SKM-1 (cell line): ENCODE results near the gene TULP1.

Experiments used
- DNase-seq: peaks from one replicate; lab custom pipeline; 2025; ENCODE audit not compliant: unreplicated experiment; lab: John Stamatoyannopoulos, UW

The TULP1 gene

GRCh38 chr6:35468980-35469750 is 43.5 kb downstream of the TULP1 start:
- no peak for DNase-seq

DNA sequence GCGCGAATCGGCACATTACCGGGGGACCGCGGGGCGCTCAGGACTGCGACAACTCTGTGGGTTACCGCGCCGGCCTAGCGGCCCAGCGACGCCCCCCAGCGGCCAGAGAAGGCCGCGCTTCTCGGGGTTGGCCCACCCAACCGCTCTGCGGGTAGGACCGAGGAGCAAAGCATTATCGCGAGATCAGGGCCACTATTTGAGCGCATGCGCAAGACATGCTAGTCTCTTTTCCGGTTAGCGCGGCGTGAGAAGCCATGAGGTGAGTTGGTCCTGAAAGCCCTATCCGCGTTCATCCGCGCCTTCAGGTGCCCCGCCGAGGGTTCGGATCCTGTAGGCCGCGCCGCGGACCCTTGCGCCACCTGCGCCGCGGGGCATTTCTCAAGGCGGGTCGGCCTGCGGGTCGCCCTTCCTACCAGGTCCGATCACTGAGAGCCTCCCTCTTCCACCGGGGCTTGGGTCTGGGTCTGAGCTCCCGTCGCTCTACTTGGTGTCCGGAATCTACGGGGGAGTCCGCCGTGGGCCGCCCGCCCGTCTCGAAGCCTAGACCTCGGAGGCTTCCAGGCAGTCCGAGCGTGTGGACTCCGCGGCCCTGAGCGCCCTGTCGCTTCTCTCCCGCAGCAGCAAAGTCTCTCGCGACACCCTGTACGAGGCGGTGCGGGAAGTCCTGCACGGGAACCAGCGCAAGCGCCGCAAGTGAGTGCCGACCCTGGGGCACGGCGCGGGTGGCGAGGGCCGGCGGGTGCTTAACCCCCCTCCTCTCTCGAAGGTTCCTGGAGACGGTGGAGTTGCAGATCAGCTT is 44.3 kb downstream of the TULP1 start, which contains the start of gene RPL10A:
Gene RPL10A (plus strand): TSS at position 221 of the 799 bp plus-strand sequence. CDS start 34 bp downstream, at position 255.
- peak; percentile 83 for DNase-seq

GRCh38 chr6:35465646-35466045 is 47.0 kb downstream of the TULP1 start:
- DNase-seq: no peak

DNA sequence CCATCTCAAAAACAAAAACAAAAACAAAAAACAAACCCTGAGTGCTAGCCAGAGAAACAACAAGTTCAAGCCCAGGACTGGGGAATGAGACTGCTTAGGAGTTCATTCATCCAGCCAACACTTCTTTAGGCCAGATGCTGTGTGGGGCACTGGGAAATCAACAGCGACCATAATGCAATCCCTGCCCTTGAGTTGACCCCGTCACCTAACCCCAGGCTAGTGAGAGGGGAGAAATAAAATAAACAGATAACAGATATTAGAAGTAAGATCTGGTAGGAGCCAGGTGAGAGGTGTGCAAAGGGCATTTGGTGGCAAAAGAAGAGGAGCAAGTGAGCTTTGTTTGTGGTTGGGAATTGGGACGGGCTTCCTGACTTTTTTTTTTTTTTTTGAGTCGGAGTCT is 49.4 kb downstream of the TULP1 start:
- no peak for DNase-seq

- no peak for DNase-seq
These were observed 51.4 kb downstream of the TULP1 start for GRCh38 chr6:35461270-35461669.

DNA sequence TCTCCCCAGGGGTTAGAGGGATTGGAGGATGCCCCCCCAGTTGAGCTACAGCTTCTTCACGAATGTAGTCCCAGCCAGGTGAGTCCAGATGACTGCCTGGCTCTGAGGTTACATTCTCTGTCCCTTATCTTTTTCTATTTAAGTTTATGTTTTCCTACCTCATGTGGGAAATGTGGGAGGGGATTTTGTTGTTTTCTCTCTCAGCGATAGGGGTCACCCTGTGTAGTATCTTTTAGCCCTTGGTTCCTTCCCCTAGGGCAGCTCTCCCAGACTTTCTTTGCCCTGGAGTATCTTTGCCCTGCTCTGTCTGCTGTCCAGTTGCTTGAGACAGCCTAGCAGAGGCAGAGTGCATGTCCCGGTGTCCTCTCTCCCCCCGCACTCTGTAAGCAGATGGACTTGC is 54.8 kb downstream of the TULP1 start:
- no peak for DNase-seq

DNA sequence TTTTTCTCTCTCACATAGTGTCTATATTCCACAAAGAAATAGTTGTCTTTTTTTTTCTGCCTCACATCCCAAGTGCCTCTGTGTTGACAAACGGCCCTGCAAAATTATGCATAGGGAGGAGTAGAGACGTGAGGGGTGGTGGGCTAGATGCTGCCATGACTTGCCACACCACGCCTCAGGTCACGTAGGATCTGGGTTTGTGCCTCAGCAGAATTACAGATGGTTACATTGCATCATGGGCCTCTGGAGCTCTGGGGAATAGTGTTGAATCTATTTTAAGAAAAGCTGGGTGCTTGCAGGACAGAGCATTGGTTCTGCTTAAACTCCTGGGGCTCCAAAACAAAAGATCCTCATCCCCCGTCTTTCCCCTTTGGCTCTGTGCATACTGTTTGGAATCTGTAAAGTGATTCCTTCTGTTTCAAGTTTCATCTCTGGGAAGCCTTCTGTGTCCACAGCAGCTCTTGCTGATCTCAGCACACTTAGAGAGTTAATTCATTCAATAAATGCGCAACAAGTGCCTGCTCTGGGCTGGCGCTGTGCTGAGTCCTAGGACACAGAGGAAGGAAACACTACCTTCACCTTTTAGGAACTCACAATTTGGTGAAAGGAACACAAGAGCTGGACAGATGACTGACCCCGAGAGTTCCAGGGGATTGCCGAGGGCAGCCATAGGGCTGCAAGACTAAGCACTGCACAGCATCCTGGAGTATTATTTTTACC is 58.1 kb downstream of the TULP1 start:
- DNase-seq: no peak

DNA sequence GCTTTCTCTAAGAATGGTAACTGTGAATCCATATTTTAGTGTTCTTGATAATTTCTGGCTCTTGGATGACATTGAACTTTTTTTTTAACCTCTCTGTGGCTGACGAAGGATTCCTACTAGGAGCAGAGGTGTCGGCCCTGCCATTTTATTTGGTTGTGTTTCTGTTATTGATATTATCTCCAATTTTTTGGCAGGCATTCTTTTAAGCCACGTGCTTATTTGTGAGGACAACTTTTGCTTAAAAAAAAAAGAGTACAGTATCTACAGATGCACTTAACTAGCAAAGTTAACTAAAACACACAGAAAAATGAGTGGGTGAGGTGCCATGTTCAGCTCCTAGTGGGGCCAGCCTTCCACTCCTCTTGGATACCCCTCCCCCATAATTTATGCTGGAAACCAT is 59.5 kb downstream of the TULP1 start:
- DNase-seq: no peak

DNA sequence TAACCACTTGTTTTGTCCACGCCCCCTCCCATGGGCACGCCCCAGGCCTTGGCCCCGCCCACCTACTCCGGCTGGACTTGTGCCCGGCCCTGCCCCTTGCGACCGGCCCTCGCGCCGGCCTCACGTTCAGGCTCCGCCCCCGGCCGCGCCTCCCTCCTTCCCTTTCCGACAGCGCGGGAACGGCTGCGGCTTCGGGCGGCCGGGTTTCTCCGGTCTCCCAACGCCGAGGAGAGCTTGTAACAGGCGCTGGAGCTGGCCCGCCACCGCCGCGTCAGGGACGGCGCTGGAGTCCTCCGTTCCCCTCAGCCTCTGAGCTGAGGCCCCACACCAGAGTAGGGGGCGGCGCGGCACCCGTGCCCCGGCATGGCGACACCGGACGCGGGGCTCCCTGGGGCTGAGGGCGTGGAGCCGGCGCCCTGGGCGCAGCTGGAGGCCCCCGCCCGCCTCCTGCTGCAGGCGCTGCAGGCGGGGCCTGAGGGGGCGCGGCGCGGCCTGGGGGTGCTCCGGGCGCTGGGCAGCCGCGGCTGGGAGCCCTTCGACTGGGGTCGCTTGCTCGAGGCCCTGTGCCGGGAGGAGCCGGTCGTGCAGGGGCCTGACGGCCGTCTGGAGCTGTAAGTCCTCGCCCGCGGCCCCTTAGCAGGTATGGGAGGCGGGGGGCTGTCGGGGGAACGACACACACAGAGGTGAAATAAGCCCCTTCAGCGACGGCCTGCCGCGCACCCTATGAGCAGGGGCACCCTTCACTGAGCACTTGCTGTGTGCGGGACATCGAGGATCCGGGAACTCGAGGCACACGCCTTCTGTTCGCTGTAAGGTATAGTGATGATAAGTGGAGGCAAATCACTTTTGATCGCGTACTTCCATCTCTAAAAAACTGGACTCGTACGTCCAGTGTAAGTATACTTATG is 60.3 kb downstream of the TULP1 start, which contains the start of gene FANCE:
Gene FANCE (plus strand): TSS at position 156 of the 908 bp plus-strand sequence. CDS start 208 bp downstream, at position 364.
- peak; percentile 71 for DNase-seq

GRCh38 chr6:35451354-35452182 is 61.1 kb downstream of the TULP1 start:
- DNase-seq: no peak

DNA sequence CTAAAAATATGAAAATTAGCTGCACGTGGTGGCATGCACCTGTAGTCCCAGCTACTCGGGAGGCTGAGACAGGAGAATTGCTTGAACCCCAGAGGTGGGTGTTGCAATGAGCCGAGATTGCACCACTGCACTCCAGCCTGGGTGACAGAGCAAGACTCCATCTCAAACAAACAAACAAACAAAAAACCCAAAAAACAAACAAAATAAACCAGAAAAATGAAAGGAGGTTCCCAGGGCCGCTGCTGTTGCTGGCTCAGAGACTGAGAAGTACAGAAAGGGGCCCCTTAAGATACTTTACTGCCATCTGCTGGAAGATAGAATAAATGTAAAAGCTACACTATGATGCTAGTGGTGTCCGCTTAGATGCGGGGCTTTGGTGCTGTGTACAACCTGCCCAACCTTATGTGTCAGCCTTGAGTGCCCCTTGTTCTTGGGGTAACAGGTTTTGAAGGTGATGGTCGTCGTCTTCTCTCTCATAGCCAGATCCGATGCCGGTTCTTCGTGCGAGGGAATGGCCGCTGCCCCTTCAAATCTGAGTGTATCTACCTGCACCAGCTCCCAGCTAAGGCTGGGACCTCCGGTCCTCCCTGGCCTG is 63.3 kb downstream of the TULP1 start:
- DNase-seq: peak; percentile 49

DNA sequence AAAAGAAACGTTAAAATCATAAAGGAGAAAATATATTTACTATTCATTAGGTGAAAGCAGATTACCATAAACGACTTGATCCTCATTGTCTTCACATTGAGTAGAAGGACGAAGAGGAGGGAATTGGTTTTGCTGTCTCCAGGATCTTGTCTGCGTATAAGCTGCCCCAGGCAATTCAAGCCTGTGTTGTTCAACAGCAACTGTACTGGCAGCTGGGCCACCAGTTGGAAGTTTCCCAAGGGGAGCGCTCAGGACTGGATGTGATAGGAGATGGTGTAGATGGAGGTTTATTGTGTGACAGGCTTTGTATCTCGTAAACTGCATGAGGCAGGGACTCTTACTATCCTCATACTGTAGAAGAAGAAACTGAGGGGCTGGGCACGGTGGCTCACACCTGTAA is 64.5 kb downstream of the TULP1 start:
- no peak for DNase-seq
